Pons (tissue), 1 donor: ENCODE results near the gene VCPKMT.

ENCODE experiments used
- DNase-seq: peaks from one replicate; pipeline ENCODE4 v3.0.0-alpha.2; 2016; ENCODE audit warnings: low spot score

Gene VCPKMT

GRCh38 chr14:50065583-50065982 is 50.8 kb downstream of the VCPKMT start:
- DNase-seq: no peak

GRCh38 chr14:50064993-50065392 is 51.4 kb downstream of the VCPKMT start:
- DNase-seq: peak; percentile 85

GRCh38 chr14:50063876-50064420 is 52.4 kb downstream of the VCPKMT start:
- DNase-seq: no peak

GRCh38 chr14:50062438-50063085 is 53.8 kb downstream of the VCPKMT start:
- no peak for DNase-seq

DNA sequence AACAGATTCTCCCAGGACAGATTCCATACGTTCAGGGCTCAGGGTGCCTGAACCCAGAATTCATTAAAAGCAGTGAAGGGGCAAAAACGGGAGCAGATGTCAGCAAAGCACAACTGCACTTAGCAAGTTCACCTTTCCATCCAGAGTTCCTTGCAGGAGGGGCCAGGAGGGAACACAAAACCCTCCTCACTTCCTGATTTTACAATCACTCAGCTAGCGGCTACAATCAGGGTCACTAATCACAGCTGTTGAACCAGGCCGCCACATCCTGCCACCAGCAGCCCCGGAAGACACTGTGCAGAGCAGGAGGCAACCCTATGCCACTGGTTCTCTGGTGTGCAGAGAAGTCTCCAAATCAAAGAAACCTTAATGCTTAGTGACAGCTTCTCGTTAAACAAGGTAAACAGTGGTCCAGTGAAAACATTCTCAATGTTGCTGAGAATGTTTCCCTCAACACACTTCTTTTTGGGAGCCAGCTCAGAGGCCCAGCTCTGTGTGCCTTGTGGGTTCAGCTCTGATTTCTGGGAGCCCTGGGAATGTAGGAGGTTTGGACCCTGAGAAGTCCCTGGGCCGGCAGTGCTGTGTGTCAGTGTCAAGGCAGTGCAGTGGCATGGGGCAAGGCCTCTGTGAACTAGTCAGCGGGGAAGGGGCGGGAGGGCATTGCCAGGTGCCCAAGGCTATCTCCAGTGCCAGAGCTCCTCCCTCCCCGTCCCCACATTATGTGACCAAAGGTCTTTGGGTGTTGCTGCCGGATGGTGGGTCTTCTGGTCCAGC is 54.5 kb downstream of the VCPKMT start:
- DNase-seq: peak; percentile 34

DNA sequence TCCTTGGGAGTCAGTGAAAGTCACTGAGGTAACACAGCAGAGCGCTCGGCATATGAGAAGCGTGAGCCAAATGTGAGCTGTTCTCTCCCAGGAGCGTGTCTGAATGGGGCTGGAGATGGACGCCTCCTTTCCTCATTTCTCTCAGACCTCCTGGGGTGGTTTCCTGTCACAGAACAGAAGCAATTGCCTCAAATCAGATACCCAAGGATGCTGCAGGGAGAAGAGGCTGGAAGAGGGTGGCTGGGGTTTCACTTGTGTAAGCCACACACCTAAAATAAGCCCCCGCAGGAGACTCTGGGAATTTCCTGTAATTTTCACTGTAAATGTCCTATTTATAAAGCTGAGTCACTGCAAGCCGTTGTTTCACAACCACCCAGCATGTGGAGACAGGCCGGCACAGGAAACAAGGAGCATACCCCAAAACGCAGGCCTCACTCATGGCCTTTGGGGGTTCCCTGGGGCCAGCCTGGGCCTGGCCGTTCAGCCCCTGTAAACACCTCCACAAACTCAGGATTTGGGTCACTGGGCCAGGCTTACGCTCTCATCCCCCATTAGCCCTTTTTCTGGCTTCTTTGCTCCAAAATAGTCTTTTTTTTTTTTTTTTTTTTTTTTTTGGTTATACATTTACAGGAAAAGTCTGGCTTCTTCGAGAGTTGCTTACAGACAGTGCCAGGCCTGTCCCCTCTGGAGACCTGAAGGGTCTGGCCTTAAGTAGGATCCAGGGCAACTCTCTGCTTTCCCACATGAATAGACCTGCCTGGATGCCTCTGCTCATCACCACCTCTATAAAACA is 55.3 kb downstream of the VCPKMT start:
- DNase-seq: peak; percentile 59

- DNase-seq: no peak
Observed at GRCh38 chr14:50059763-50060616, 56.4 kb downstream of the VCPKMT start.
